Measurements from ENCODE around the gene FCRLB.

The FCRLB gene

DNA sequence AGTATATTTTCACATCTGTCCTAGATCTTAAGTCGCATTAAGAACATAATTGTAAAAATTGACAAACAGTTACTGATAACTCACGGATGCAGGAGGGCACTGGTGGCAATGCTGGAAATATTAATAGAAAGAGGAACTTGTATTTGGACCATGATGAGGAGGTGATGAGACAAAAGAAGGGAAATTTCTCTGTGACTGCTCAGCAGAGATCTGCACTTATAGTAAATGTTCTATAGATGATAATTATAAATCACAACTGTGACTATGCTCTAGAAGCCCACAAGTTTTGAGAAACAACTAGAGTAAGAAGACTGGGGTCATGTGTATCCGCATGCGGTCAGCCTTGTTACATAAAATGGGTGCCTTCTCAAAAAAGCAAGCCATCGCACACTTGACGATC lies 19.6 kb downstream of the FCRLB start:
- no peak for DNase-seq (ENCODE audit: low read depth)
- no peak overlapping the region for H3K4me3 ChIP-seq (ENCODE audit: control insufficient read depth, low read depth, low read length)
- TF ChIP-seq, protein P1, sequence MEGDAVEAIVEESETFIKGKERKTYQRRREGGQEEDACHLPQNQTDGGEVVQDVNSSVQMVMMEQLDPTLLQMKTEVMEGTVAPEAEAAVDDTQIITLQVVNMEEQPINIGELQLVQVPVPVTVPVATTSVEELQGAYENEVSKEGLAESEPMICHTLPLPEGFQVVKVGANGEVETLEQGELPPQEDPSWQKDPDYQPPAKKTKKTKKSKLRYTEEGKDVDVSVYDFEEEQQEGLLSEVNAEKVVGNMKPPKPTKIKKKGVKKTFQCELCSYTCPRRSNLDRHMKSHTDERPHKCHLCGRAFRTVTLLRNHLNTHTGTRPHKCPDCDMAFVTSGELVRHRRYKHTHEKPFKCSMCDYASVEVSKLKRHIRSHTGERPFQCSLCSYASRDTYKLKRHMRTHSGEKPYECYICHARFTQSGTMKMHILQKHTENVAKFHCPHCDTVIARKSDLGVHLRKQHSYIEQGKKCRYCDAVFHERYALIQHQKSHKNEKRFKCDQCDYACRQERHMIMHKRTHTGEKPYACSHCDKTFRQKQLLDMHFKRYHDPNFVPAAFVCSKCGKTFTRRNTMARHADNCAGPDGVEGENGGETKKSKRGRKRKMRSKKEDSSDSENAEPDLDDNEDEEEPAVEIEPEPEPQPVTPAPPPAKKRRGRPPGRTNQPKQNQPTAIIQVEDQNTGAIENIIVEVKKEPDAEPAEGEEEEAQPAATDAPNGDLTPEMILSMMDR (conservative IDR thresholded peaks at IDR 0.05; ENCODE audit: control insufficient read depth, insufficient read depth, low read depth, low read length), result no peak

DNA sequence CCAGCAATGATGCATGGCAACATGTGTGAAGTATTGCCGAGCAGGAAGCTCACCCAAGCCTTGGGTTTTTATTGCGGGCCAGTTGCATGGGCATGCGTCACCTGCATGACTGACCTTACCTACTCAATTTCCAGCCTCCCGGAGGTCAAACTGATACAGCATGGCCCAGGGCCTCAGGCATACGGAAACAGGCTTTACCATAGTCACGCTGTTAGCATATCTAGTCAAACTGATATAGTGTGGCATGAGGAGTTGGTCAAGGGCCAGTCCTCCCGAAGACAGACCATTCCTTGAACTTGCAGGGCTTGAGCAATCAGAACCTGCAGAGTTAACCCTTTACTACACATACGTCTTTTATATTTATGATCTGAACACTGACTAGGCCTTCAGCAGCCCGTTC lies 21.9 kb downstream of the FCRLB start:
- no peak overlapping the region for H3K4me3 ChIP-seq (ENCODE audit: control insufficient read depth, low read depth, low read length)
- TF ChIP-seq, protein P1 (conservative IDR thresholded peaks at IDR 0.05; ENCODE audit: control insufficient read depth, insufficient read depth, low read depth, low read length), result no peak
- no peak for DNase-seq (ENCODE audit: low read depth)

DNA sequence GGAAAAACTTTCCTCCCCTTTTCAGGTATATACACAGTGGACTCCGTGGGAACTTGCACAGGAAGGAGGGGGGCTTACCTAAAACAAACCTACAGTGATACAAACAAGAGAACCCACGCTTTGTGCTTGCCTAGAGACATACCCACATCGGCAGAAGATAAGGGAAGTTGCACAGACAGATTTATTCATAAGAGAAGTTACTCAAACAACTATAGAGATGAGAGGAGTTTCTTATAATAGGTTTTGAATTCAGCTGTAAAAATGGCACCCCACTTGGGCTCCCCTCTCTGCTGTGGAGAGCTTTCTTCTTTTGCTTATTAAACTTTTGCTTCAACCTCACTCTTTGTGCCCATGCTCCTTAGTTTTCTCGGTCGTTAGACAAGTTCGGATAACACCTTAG lies 26.5 kb downstream of the FCRLB start:
- TF ChIP-seq, protein P1 (conservative IDR thresholded peaks at IDR 0.05; ENCODE audit: control insufficient read depth, insufficient read depth, low read depth, low read length), result no peak
- no peak for DNase-seq (ENCODE audit: low read depth)
- no peak overlapping the region for H3K4me3 ChIP-seq (ENCODE audit: control insufficient read depth, low read depth, low read length)

DNA sequence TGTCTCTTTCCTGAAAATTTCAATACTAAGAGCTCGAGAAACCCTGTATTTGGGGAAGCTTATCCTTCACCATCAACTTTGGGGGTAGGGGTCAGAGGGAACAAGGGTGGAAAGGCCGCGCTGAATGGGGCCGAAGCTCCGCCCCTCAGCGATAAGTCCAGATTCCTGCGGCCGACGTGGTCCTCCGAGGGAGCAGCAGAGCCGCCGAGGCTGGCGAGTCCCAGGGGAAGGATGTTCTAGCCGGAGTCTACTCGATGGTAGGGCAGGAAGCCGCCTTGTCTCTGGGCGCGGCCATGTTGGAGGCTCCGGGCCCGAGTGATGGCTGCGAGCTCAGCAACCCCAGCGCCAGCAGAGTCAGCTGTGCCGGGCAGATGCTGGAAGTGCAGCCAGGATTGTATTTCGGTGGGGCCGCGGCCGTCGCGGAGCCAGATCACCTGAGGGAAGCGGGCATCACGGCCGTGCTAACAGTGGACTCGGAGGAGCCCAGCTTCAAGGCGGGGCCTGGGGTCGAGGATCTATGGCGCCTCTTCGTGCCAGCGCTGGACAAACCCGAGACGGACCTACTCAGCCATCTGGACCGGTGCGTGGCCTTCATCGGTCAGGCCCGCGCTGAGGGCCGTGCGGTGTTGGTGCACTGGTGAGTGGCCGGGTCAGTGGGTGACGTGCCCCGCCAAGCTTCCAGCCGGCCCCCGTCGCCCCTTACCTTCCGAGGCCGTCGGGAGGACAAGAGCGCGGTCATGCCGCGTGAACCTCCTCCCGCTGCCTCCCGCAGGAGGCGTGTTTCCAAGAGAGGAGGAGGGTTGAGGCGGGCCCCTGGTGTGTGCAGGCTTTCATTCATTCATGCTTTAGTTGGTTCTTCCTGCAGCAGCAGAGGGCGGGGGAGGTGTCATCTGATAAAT lies 28.4 kb downstream of the FCRLB start, which contains the start of gene DUSP12:
Gene DUSP12, plus strand, starts transcription at position 278 of the 899 bp plus-strand sequence. Its CDS starts 16 bp downstream, at position 294.
- TF ChIP-seq, protein P1 (conservative IDR thresholded peaks at IDR 0.05; ENCODE audit: control insufficient read depth, insufficient read depth, low read depth, low read length), result peak; percentile 2

DNA sequence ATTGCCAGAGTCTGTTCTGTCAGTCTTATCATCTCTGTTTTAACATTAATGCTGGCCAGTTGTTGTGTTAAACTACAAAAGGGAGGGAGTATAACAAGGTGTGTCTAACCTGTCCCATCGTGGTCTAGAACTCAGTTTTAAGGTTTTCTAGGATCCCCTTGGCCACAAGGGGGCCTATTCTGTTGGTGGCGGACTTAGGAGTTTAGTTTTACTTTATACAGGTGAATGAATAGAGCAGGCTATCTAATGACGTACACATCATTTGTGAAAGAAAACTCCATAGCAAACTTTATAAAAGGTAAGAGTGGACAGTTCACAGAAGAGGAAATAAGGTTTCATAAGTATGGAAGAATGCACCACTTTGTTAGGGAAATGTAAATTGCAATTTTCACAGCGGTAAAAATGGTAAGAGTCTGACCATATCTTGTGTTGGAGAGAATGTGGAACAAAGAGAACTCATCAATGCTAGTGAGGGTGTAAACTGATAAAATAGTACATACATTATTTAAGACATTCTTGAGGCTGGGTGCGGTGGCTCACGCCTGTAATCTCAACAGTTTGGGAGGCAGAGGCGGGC lies 42.3 kb downstream of the FCRLB start:
- TF ChIP-seq, protein P1 (conservative IDR thresholded peaks at IDR 0.05; ENCODE audit: control insufficient read depth, insufficient read depth, low read depth, low read length), result peak; percentile 54
- H3K4me3 ChIP-seq (ENCODE audit: control insufficient read depth, low read depth, low read length), result no peak overlapping the region
- DNase-seq (ENCODE audit: low read depth), result peak; percentile 10

More for the DNA sequence above, 28.4 kb downstream of the FCRLB start, which contains the start of gene DUSP12:
- peak within 1 kb of the TSS; percentile 92 for H3K4me3 ChIP-seq (ENCODE audit: control insufficient read depth, low read depth, low read length)
- peak; percentile 96 for DNase-seq (ENCODE audit: low read depth)

DNA sequence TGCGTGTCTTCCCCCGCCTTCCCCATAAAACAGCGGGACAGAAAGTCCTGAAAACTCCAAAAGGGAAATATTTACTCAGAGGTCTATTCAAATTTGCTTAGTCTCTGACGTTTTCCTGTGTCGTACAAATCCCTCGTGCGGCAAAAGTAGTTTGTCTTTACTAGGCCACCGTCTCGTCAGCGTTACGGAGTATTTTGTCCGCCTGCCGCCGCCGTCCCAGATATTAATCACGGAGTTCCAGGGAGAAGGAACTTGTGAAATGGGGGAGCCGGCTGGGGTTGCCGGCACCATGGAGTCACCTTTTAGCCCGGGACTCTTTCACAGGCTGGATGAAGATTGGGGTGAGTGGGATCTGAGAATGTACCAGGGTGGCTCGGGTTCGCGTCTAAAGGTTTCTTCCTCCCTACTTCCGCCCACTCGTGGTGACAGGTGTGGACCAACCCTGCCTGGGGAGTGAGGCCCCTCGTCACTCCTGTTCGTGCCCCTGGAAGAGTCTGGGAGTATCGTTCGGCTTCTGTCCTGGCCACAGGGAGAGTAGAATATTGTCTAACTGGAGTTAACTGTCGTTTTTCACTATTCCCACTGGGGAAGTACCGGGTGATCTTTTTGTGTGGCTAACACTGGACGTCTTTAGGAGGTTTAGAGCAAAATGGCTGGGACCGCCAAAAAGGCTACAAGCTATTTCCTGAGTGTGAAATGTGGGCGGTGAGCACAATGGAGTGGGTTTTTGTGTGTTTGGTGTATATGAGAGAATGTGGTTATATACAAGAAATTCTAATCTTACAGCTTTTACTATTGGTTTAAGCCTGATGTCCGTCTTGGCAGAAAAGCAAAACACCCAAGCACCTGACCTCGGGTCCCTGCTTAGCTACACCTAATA lies 45.0 kb downstream of the FCRLB start, which contains the start of gene ATF6:
Gene ATF6, plus strand, starts transcription at position 219 of the 880 bp plus-strand sequence. Its CDS starts 41 bp downstream, at position 260.
- TF ChIP-seq, protein P1 (conservative IDR thresholded peaks at IDR 0.05; ENCODE audit: control insufficient read depth, insufficient read depth, low read depth, low read length), result no peak
- H3K4me3 ChIP-seq (ENCODE audit: control insufficient read depth, low read depth, low read length), result peak within 1 kb of the TSS; percentile 100
- peak; percentile 95 for DNase-seq (ENCODE audit: low read depth)

Measured in fibroblast of mammary gland (primary cell).